Measurements from ENCODE around the gene CHCT1. TPM values are rescaled to one million over a fixed set of nuclear protein-coding genes. Genes with fewer than 3 reads are reported as not detected.
A peak's percentile ranks its signal among the peaks of the same experiment; 100 is the strongest.

Gene CHCT1
- total RNA-seq, 2 experiments from 2014 or later, result not detected

DNA sequence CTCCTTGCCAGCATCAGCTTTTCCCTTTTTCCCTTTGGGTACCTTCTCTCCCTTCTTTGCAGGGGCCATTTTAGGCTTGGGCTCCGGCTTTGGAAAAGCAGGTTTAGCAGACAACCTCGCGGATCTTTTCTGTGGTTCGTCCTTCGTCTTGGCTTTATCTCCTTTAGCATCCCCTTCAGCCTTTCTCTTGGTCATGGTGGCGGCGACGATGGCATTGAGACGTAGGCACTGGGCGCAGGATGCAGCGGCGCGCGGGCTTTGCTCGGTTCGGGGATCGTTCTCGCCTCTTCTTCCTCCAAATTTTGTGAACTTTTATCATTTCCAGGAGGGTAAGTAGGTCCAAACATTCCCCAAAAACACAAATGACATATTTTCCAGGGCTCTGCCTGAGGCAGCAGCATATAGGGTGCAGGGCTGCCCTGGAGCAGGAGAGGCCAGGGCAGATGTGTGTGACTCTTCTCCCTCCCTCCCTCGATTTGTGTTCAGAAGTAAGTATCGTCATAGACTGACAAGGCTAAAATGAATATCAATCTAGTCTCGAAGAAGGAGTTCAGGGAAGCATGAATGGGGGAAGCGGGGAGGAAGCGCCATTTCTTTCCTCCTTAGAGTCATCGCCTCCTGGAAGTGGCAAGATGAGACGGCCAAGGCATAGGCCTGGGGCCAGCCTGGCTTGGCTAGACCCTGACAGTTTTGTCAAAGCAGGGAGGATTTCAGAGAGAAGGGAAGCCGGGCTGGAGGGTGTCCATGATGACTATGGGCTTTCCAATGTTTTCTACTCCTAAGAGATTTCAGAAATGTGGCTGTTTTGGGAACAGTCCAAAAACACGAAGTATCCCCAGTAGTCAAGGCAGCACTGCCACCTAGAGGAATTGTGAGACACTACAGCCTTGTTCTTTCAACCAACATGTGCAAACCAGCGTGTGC, 13.2 kb downstream of the CHCT1 start:
- ChIA-PET CTCF (interaction anchor here (0.7 to 1.1 kb wide), 5 partner anchors 10 to 187 kb away, joined by 3 to 4 read pairs (median 3); no protein-coding TSS in a partner anchor), POLR2A (no interaction called here)
- peaks cover 5% of the 10 kb centered on the region for H3K27me3 Mint-ChIP-seq
- H3K9me3 Mint-ChIP-seq, result peaks cover 2% of the 10 kb centered on the region
- no peaks in the 10 kb centered on the region for H3K4me1 Mint-ChIP-seq (ENCODE audit: low read depth)
- H3K36me3 Mint-ChIP-seq (ENCODE audit: low read depth), result no peaks in the 10 kb centered on the region
- intact Hi-C loops (cut with micrococcal nuclease), result loop anchor here (10.0 kb wide), 2 partner anchors 291 to 331 kb away; partner anchors contain the start of gene CA4
- no peak overlapping the region for H3K27ac Mint-ChIP-seq
- H3K4me3 Mint-ChIP-seq, result no peak overlapping the region
- peak; percentile 85 for ATAC-seq
- peak; percentile 64 for DNase-seq
- TF ChIP-seq, protein P1, sequence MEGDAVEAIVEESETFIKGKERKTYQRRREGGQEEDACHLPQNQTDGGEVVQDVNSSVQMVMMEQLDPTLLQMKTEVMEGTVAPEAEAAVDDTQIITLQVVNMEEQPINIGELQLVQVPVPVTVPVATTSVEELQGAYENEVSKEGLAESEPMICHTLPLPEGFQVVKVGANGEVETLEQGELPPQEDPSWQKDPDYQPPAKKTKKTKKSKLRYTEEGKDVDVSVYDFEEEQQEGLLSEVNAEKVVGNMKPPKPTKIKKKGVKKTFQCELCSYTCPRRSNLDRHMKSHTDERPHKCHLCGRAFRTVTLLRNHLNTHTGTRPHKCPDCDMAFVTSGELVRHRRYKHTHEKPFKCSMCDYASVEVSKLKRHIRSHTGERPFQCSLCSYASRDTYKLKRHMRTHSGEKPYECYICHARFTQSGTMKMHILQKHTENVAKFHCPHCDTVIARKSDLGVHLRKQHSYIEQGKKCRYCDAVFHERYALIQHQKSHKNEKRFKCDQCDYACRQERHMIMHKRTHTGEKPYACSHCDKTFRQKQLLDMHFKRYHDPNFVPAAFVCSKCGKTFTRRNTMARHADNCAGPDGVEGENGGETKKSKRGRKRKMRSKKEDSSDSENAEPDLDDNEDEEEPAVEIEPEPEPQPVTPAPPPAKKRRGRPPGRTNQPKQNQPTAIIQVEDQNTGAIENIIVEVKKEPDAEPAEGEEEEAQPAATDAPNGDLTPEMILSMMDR (IDR thresholded peaks at IDR 0.05), result peak; percentile 90

DNA sequence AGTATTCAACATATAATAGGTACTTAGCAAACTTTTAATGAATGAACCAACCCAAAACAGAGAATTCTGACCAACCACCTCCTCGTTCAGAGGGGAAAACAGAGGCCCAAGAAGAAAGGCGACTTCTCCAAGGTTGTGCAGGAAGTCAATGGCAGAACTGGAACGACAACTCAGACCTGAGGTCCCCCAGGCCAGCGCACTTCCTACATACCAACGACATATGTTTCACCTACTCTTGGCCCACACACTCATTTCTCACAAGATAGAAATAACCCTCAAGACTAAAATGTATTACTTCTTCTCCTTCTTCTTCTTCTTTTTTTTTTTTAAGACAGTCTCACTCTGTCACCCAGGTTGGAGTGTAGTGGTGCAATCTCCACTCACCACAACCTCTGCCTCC, 14.4 kb downstream of the CHCT1 start:
- TF ChIP-seq, protein P1 (IDR thresholded peaks at IDR 0.05), result no peak
- Mint-ChIP-seq H3K9me3 (peaks cover 2% of the 10 kb centered on the region), H3K4me3 (no peak overlapping the region), H3K36me3 (ENCODE audit: low read depth) (no peaks in the 10 kb centered on the region), H3K4me1 (ENCODE audit: low read depth) (no peaks in the 10 kb centered on the region), H3K27ac (no peak overlapping the region), H3K27me3 (peaks cover 5% of the 10 kb centered on the region)
- ATAC-seq (no peak), DNase-seq (no peak)
- ChIA-PET POLR2A (no interaction called here), CTCF (interaction anchor here (0.7 to 1.0 kb wide), 3 partner anchors 9 to 188 kb away, joined by 3 to 4 read pairs (median 3); no protein-coding TSS in a partner anchor)
- intact Hi-C loops (cut with micrococcal nuclease), result loop anchor here (10.0 kb wide), 2 partner anchors 292 to 332 kb away; partner anchors contain the start of gene CA4

DNA sequence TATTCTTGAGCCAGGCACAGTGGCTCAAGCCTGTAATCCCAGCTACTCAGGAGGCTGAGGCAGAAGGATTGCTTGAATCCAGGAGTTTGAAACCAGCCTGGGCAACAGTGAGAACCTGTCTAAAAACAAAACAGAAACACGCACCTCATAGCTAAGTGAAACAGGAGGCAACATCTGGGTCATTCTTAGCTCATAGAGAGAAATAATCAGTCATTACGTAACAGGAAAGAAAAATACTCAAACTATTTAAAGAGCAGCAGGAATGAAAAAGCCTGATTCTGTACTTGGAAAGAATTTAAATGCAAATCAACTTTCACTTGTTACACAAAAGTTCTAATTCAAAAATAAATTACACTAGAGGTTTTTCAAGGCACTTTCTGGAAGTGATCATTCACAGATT, 17.2 kb downstream of the CHCT1 start:
- no peaks in the 10 kb centered on the region for H3K36me3 Mint-ChIP-seq (ENCODE audit: low read depth)
- ChIA-PET POLR2A (no interaction called here), CTCF (no interaction called here)
- H3K9me3 Mint-ChIP-seq, result no peaks in the 10 kb centered on the region
- intact Hi-C loops (cut with micrococcal nuclease), result loop anchor here (10.0 kb wide), 2 partner anchors 295 to 335 kb away; partner anchors contain the start of gene CA4
- DNase-seq (no peak), ATAC-seq (no peak)
- peaks cover 3% of the 10 kb centered on the region for H3K27me3 Mint-ChIP-seq
- no peaks in the 10 kb centered on the region for H3K4me1 Mint-ChIP-seq (ENCODE audit: low read depth)
- no peak overlapping the region for H3K4me3 Mint-ChIP-seq
- TF ChIP-seq, protein P1 (IDR thresholded peaks at IDR 0.05), result no peak
- H3K27ac Mint-ChIP-seq, result no peak overlapping the region

DNA sequence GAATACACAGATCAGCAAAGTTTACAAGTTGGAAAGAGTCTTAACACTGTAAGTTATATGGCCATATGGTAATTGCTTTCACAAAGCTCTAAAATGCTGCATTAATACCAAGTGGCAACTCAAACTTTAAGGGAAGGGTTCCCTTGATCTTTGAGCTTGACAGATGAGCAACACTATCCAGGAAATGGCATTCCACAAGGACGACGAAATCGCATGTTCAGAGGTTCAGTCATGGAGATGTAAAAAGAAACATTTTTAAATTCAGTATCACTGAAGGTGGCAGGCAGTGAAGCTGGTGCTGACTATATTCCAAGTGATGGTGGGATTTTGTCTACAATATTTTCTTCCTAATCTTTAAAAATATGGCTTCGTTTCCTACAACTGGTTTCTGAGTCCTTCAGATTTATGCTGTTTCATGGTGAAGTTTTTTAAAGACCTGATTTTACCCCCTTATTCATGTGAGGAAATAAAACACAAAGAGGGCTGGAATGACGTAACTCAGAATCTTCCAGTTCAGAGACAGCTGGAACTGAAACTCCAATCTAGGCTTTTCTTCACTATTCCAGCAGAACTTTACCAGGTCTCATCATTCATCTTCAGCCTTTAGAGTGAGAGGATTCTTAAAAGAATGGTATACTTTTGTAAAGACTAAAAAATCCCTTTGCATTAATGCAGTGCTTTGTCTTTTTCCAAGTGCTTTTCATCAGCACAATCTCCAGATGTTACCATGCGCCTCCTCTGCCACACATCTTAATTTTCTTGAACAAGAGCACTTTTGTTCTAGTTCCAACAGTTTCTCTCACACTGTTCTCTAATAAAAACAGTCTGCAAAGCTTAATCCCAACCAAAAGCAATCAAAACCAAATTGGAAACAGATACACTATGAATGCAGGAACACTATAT, 20.2 kb downstream of the CHCT1 start:
- H3K4me3 Mint-ChIP-seq, result no peak overlapping the region
- intact Hi-C loops (cut with micrococcal nuclease), result no loop called here
- H3K9me3 Mint-ChIP-seq, result no peaks in the 10 kb centered on the region
- TF ChIP-seq, protein P1 (IDR thresholded peaks at IDR 0.05), result no peak
- no peaks in the 10 kb centered on the region for H3K4me1 Mint-ChIP-seq (ENCODE audit: low read depth)
- H3K27me3 Mint-ChIP-seq, result peaks cover 2% of the 10 kb centered on the region
- POLR2A ChIA-PET, result no interaction called here
- no peak overlapping the region for H3K27ac Mint-ChIP-seq
- CTCF ChIA-PET, result no interaction called here
- ATAC-seq (no peak), DNase-seq (no peak)
- H3K36me3 Mint-ChIP-seq (ENCODE audit: low read depth), result no peaks in the 10 kb centered on the region
